ENCODE results near the gene LPO. TPM values are rescaled to one million over a fixed set of nuclear protein-coding genes. Genes with fewer than 3 reads are reported as not detected.

LPO gene
- total RNA-seq, 1 donor from 2014 or later = not detected

DNA sequence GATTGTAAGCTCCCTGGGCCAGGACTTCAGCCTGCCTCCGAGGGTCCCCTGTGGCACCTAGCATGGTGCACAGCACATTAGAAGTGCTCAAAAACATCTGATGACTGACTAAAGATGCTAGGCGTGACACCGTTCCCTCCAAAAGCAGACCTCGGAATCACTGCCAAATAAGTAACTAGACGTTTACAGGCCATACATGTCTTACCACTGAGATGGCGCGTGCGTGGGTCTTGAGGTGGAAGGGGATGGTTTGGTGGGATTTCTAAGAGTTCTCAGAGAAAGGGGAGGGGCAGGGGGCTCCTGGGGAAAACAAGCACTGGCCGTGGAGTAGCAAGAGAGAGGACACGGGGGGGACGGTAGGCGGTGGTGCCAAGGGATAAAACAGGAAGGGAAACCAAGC lies 29.9 kb downstream of the LPO start:
- DNase-seq (no peak), ATAC-seq (ENCODE audit: low read depth) (no peak)
- ChIA-PET CTCF (interaction anchor here (0.8 kb wide), 1 partner anchor 84 kb away, joined by 3 read pairs; the partner anchor contains the start of gene SUPT4H1), POLR2A (no interaction called here)
- Mint-ChIP-seq H3K9me3 (no peaks in the 10 kb centered on the region), H3K27me3 (peaks cover 24% of the 10 kb centered on the region), H3K4me3 (no peak overlapping the region), H3K36me3 (ENCODE audit: low read depth) (no peaks in the 10 kb centered on the region), H3K27ac (no peak overlapping the region), H3K4me1 (no peaks in the 10 kb centered on the region)
- intact Hi-C loops (cut with micrococcal nuclease) = no loop called here
- no peak for TF ChIP-seq CTCF (IDR thresholded peaks at IDR 0.05)

DNA sequence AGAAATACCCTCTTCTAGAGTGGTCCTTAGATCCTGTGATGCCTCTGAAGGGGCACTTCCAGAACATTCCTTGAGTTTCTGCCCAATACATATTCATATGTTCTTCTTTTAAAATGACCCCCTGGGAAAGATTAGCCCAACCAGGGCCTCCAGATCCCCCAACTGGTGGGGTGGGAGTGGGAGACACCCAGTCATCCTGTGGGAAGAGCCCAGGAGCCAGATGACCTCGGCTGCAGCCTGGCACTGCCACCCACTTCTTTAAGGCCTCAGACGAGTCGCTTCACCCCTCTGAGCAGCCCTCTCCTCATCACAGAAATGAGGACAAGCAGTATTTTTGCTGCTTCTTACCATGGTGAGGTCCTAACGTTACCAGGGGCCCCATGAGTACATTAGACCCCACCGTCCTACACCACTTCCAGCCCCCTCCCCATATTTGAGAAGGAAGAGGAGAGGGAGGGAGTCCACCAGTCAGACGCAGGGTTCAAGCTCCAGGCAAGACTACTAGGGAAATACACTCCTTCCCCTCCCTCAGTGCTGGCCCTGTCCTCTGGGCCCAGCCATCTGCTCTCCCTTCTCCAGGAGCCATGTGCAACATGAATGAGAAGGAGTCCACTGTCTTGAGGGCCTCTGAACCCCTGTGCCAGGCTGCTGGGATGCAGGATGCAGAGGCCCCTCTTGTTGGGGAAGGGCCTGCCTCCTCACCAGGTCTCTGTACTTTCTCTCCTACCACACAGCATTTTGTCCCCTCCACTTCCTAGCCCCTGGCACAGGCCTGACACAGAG lies 30.6 kb downstream of the LPO start:
- ChIA-PET CTCF (no interaction called here), POLR2A (no interaction called here)
- no peak for ATAC-seq (ENCODE audit: low read depth)
- Mint-ChIP-seq H3K9me3 (no peaks in the 10 kb centered on the region), H3K27me3 (peaks cover 19% of the 10 kb centered on the region), H3K27ac (no peak overlapping the region), H3K4me1 (no peaks in the 10 kb centered on the region), H3K36me3 (ENCODE audit: low read depth) (no peaks in the 10 kb centered on the region), H3K4me3 (no peak overlapping the region)
- no peak for TF ChIP-seq CTCF (IDR thresholded peaks at IDR 0.05)
- no peak for DNase-seq
- intact Hi-C loops (cut with micrococcal nuclease) = no loop called here

DNA sequence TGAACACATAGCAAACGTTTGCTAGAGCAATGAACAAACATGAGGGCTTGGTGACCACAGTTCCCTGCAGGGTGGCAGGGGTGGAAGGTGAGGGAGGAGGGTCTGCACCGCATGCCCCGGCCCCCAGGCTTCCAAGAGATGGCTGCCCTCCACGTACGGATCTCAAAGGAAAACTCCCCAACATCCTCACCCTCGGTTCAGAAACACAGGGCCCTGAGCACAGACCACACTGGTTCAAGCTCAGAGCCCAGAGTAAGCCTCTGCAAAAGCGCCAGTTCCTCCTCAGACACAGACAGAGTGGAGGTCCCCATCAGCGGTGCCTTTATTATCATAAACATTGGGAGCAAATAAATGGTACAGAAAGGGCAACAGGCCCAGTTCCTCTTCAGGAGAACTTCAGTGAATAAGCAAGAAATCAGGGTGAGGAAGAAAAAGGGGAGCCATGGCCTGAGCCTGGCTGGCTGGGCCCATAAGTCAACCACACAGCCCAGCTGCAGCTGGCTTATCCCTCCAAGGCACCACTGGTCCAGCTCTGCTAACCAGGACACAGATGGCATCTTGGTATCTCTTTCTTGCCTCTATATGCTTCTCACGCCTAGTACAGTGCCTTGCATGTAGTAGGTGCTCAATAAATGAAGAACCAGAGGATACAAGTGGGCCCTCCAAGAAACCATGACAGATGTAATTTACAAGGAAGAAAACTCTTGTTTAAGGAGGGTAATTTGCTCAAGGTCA lies 31.3 kb downstream of the LPO start:
- no peak for DNase-seq
- Mint-ChIP-seq H3K4me1 (no peaks in the 10 kb centered on the region), H3K9me3 (no peaks in the 10 kb centered on the region), H3K4me3 (no peak overlapping the region), H3K27me3 (peaks cover 12% of the 10 kb centered on the region), H3K36me3 (ENCODE audit: low read depth) (no peaks in the 10 kb centered on the region), H3K27ac (no peak overlapping the region)
- ATAC-seq (ENCODE audit: low read depth) = no peak
- ChIA-PET POLR2A (interaction anchor here (0.6 kb wide), 1 partner anchor 1480 kb away, joined by 3 read pairs; no protein-coding TSS in a partner anchor), CTCF (no interaction called here)
- intact Hi-C loops (cut with micrococcal nuclease) = no loop called here
- no peak for TF ChIP-seq CTCF (IDR thresholded peaks at IDR 0.05)

DNA sequence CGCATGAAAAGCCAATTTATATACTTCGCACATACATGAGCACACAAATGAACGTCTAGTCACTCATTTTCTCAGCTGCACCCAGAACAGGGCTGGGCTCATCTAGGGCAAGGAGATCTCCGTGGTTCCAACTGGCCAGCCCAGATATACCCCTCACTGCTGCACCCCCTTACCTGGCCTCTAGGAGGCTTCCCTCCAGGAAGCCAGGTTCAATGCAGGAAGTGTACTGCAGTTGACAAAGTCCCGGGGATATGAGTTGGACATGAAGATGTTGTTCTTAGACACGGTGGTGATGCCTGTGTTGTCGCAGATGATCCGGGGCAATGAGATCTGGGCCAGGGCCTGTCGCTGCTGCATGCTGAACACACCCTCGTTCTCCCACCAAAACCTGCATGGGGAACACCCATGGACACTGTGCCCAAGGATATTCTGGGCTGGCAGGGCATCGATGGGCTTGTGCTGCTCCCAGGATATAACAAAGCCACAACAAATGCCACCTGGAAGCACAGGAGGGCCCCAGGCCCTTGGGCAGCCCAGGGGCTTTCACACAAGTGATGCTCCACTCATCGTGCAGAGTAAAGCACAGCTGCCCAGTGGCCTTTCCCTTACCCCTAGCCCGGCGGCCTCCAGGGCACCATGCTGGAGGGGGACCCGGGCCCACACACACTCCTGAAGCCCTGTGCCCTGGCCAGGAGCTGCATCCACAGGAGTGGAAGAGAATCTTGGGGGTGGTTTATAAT lies 32.3 kb downstream of the LPO start:
- no peaks in the 10 kb centered on the region for H3K9me3 Mint-ChIP-seq
- no peak overlapping the region for H3K4me3 Mint-ChIP-seq
- intact Hi-C loops (cut with micrococcal nuclease) = no loop called here
- POLR2A ChIA-PET = no interaction called here
- no peaks in the 10 kb centered on the region for H3K36me3 Mint-ChIP-seq (ENCODE audit: low read depth)
- CTCF ChIA-PET = no interaction called here
- H3K27me3 Mint-ChIP-seq = peaks cover 7% of the 10 kb centered on the region
- no peak for DNase-seq
- no peaks in the 10 kb centered on the region for H3K4me1 Mint-ChIP-seq
- ATAC-seq (ENCODE audit: low read depth) = no peak
- TF ChIP-seq CTCF (IDR thresholded peaks at IDR 0.05) = no peak
- no peak overlapping the region for H3K27ac Mint-ChIP-seq

Data from activated B cell treated with CpG ODN at 0.5 μM for 24 hours (primary cell).